CD4-positive, alpha-beta T cell (primary cell): ENCODE data around the gene MUC20. TPM values are rescaled to one million over a fixed set of nuclear protein-coding genes. Genes with fewer than 3 reads are reported as not detected.

Source experiments
- ATAC-seq: fragments of 200-7000 bp; cut with Tn5 transposase; one replicate; pipeline ENCODE4 v1.10.0; 2022; ENCODE audit warnings: mild to moderate bottlenecking; ENCODE audit not compliant: poor library complexity
- CTCF ChIA-PET: fragments of 350-600 bp; sonication (Branson Sonifier 250); formaldehyde crosslinking; loops from one replicate; lab custom pipeline; 2021; ENCODE audit warnings: antibody characterized with exemption, inconsistent platforms; lab: Charles Lee
- POLR2A ChIA-PET: fragments of 350-600 bp; sonication (Branson Sonifier 250); formaldehyde crosslinking; loops from one replicate; lab custom pipeline; 2021; ENCODE audit warnings: antibody characterized with exemption, inconsistent platforms; lab: Charles Lee
- DNase-seq, 14 experiments: peaks; one replicate each; pipeline ENCODE4 v3.0.0-alpha.2; 2013 to 2020; ENCODE audit warnings: mixed read lengths in 2 of 14
- H3K27ac ChIP-seq, 2 donors: one replicate each; pipeline versions ENCODE4 v1.5.1 to v1.7.0; 2013; ENCODE audit warnings: low read length in 2 of 2, low read depth in 1 of 2, mild to moderate bottlenecking in 1 of 2
- H3K27me3 ChIP-seq, 2 experiments: 1 replicate in 1 of 2; 2 replicates in 1 of 2; pipeline versions ENCODE4 v1.6.1 to v1.7.0; 2013; ENCODE audit warnings: low read length in 2 of 2, control low read depth in 1 of 2, mild to moderate bottlenecking in 1 of 2, moderate library complexity in 1 of 2; ENCODE audit not compliant: insufficient read depth in 2 of 2, control insufficient read depth in 1 of 2
- H3K36me3 ChIP-seq: one replicate; pipeline ENCODE4 v1.6.1; 2013; ENCODE audit warnings: low read length, control low read depth; ENCODE audit not compliant: insufficient read depth
- H3K4me1 ChIP-seq: one replicate; pipeline ENCODE4 v1.6.1; 2013; ENCODE audit warnings: low read length, control low read depth; ENCODE audit not compliant: insufficient read depth
- H3K4me3 ChIP-seq: one replicate; pipeline ENCODE4 v1.5.1; 2013; ENCODE audit warnings: mild to moderate bottlenecking, low read length, moderate library complexity
- H3K9me3 ChIP-seq, 2 experiments: 1 replicate in 1 of 2; 2 replicates in 1 of 2; pipeline versions ENCODE4 v1.6.1 to v1.7.0; 2013; ENCODE audit warnings: low read length in 2 of 2, mild to moderate bottlenecking in 2 of 2, control low read depth in 1 of 2, moderate library complexity in 1 of 2; ENCODE audit not compliant: control insufficient read depth in 1 of 2, insufficient read depth in 1 of 2
- H3K27ac Mint-ChIP-seq: one replicate; pipeline ENCODE4 v1.8.0; 2020; ENCODE audit warnings: mixed read lengths
- H3K27me3 Mint-ChIP-seq: one replicate; pipeline ENCODE4 v1.8.0; 2021; ENCODE audit warnings: mixed read lengths
- H3K36me3 Mint-ChIP-seq: one replicate; pipeline ENCODE4 v1.8.0; 2021; ENCODE audit warnings: low read depth, mixed read lengths
- H3K4me1 Mint-ChIP-seq: one replicate; pipeline ENCODE4 v1.8.0; 2021; ENCODE audit warnings: low read depth, mixed read lengths
- H3K4me3 Mint-ChIP-seq: one replicate; pipeline ENCODE4 v1.8.0; 2020; ENCODE audit warnings: mild to moderate bottlenecking, mixed read lengths
- H3K9me3 Mint-ChIP-seq: one replicate; pipeline ENCODE4 v1.8.0; 2020; ENCODE audit warnings: mixed read lengths
- intact Hi-C, 2 experiments: fragments of 100-400 bp; cut with DNase I in 1 of 2; cut with micrococcal nuclease in 1 of 2; formaldehyde crosslinking; loops; one replicate each; pipeline versions ENCODE4 v1.15.1 to v1.9.0; 2023 to 2025; cut with DNase I, micrococcal nuclease
- total RNA-seq, 174 experiments: library from RNA in 2 of 174; stranded (reverse) in 2 of 174; gene quantifications; one replicate each; pipeline ENCODE4 v1.2.3 and lab custom pipeline; 2021 to 2026
- TF ChIP-seq, protein P1 (sequence below): fragments of 200-600 bp; IDR thresholded peaks from one replicate; pipeline ENCODE4 v1.8.0; 2022; ENCODE audit warnings: antibody characterized with exemption, mild to moderate bottlenecking

Gene MUC20
- total RNA-seq, 2 experiments from 2014 or later = 3.9 to 4.1 TPM

DNA sequence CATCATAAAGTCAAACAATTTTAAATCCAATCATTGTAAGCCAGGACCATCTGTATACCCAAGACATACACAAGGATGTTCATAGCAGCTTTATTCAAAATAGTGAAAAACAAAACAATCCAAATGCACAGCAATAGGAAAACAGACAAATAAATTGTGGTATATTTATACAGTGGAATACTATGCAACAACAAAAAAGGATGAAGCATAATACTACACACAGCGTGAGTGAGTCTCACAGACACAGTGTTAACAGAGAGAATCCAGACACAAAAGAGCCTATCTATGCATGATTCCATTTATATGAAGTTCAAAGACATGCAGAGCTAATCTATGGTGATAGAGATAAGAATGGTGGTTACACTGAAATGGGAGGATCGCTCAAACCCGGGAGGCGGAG lies 5.6 kb upstream of the MUC20 start:
- Mint-ChIP-seq H3K27me3 (no peaks in the 10 kb centered on the region), H3K36me3 (peaks cover 43% of the 10 kb centered on the region), H3K4me1 (no peaks in the 10 kb centered on the region), H3K9me3 (no peaks in the 10 kb centered on the region), H3K27ac (no peak overlapping the region), H3K4me3 (no peak overlapping the region)
- ATAC-seq (no peak), DNase-seq (no peak)
- Histone ChIP-seq H3K27me3 (no peaks in the 10 kb centered on the region), H3K9me3 (no peaks in the 10 kb centered on the region), H3K4me3 (no peak overlapping the region), H3K36me3 (peaks cover 19% of the 10 kb centered on the region), H3K27ac (no peak overlapping the region), H3K4me1 (no peaks in the 10 kb centered on the region)
- POLR2A ChIA-PET = no interaction called here
- TF ChIP-seq, protein P1, sequence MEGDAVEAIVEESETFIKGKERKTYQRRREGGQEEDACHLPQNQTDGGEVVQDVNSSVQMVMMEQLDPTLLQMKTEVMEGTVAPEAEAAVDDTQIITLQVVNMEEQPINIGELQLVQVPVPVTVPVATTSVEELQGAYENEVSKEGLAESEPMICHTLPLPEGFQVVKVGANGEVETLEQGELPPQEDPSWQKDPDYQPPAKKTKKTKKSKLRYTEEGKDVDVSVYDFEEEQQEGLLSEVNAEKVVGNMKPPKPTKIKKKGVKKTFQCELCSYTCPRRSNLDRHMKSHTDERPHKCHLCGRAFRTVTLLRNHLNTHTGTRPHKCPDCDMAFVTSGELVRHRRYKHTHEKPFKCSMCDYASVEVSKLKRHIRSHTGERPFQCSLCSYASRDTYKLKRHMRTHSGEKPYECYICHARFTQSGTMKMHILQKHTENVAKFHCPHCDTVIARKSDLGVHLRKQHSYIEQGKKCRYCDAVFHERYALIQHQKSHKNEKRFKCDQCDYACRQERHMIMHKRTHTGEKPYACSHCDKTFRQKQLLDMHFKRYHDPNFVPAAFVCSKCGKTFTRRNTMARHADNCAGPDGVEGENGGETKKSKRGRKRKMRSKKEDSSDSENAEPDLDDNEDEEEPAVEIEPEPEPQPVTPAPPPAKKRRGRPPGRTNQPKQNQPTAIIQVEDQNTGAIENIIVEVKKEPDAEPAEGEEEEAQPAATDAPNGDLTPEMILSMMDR = no peak
- CTCF ChIA-PET = interaction anchor here (0.6 kb wide), 1 partner anchor 8 kb away, joined by 3 read pairs; no protein-coding TSS in a partner anchor
- intact Hi-C loops = no loop called here

DNA sequence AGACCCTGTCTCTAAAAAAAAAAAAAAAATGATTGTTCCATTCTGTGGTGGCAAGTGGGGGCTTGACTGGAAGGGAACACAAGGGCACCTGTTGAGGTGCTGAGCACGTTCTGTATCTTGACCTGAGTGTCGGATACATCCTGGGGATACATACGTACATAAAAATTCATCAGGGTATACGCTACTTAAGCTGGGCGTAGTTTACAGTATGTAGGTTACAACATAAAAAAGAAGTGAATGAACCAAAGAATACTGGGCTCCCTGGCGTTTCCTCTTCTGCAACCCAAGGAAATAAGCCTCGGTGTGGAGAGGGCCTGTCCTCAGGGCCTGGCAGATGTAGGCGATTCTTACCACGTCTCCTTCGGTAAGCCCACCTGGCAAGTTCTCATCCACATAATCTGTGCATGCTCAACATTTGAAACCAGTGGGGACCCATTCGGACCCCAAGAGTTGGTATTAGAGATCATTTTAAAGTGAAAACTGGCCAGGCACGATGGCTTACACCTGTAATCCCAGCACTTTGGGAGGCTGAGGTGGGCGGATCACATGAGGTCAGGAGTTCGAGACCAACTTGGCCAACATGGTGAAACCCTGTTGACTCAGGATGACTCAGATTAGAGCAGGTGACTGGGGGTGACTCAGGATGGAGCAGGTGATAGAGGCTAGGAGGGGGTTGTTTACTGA lies 5.1 kb upstream of the MUC20 start:
- Mint-ChIP-seq H3K27ac (no peak overlapping the region), H3K9me3 (no peaks in the 10 kb centered on the region), H3K4me3 (no peak overlapping the region), H3K36me3 (peaks cover 37% of the 10 kb centered on the region), H3K27me3 (no peaks in the 10 kb centered on the region), H3K4me1 (no peaks in the 10 kb centered on the region)
- ChIA-PET CTCF (interaction anchor here (0.6 kb wide), 1 partner anchor 9 kb away, joined by 3 read pairs; no protein-coding TSS in a partner anchor), POLR2A (no interaction called here)
- ATAC-seq (no peak), DNase-seq (no peak)
- Histone ChIP-seq H3K27ac (no peak overlapping the region), H3K36me3 (peaks cover 19% of the 10 kb centered on the region), H3K27me3 (no peaks in the 10 kb centered on the region), H3K9me3 (no peaks in the 10 kb centered on the region), H3K4me3 (no peak overlapping the region), H3K4me1 (no peaks in the 10 kb centered on the region)
- intact Hi-C loops = no loop called here
- TF ChIP-seq, protein P1 = no peak

DNA sequence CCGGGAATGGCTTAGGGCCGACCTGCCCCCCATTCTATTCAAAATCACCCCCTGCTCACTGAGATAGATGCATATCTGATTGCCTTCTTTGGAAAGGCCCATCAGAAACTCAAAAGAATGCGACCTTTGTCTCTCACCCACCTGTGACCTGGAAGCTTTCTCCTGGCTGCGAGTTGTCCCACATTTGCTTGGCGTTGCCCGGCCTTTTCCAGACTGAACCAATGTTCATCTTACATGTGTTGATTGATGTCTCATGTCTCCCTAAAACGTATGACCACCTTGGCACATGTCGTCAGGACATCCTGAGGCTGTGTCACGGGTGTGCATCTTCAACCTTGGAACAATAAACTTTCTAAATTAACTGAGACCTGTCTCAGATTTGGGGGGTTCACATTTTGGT lies 3.4 kb upstream of the MUC20 start:
- no peak overlapping the region for H3K27ac Mint-ChIP-seq
- ChIA-PET POLR2A (no interaction called here), CTCF (no interaction called here)
- H3K4me3 ChIP-seq = no peak overlapping the region
- H3K9me3 ChIP-seq = no peaks in the 10 kb centered on the region
- no peak for ATAC-seq
- DNase-seq = no peak
- H3K27me3 ChIP-seq = no peaks in the 10 kb centered on the region
- H3K4me1 Mint-ChIP-seq = no peaks in the 10 kb centered on the region
- peaks cover 25% of the 10 kb centered on the region for H3K36me3 Mint-ChIP-seq
- H3K4me1 ChIP-seq = peaks cover 3% of the 10 kb centered on the region
- intact Hi-C loops = no loop called here
- no peaks in the 10 kb centered on the region for H3K9me3 Mint-ChIP-seq
- H3K27ac ChIP-seq = no peak overlapping the region
- no peak overlapping the region for H3K4me3 Mint-ChIP-seq
- H3K27me3 Mint-ChIP-seq = no peaks in the 10 kb centered on the region
- peaks cover 9% of the 10 kb centered on the region for H3K36me3 ChIP-seq
- TF ChIP-seq, protein P1 = no peak
